ENCODE data around the gene OR8B8.
"Not testable (repeated sequence)": the region's sequence is repeated elsewhere in the genome, so short reads cannot be mapped to it uniquely, and the experiment has no call there.

OR8B8 gene

GRCh38 chr11:124467381-124467927, 22.0 kb upstream of the OR8B8 start:
- DNase-seq (ENCODE audit: extremely low spot score): no peak
- TF ChIP-seq SP1 (IDR thresholded peaks at IDR 0.05) (no peak), ELF4 (IDR thresholded peaks at IDR 0.05) (no peak), CTBP1 (IDR thresholded peaks at IDR 0.05; ENCODE audit: borderline replicate concordance) (no peak), FOXM1 (IDR thresholded peaks at IDR 0.05; ENCODE audit: borderline replicate concordance) (no peak)
- POLR2A ChIA-PET: no interaction called here
- CTCF ChIA-PET: no interaction called here

- no peak for DNase-seq (ENCODE audit: extremely low spot score)
- TF ChIP-seq ELF4 (IDR thresholded peaks at IDR 0.05) (no peak), HDGF (IDR thresholded peaks at IDR 0.05; ENCODE audit: borderline replicate concordance) (no peak), CTBP1 (IDR thresholded peaks at IDR 0.05; ENCODE audit: borderline replicate concordance) (no peak), ZNF384 (IDR thresholded peaks at IDR 0.05) (no peak), BHLHE40 (IDR thresholded peaks at IDR 0.05; ENCODE audit: borderline replicate concordance) (no peak), NFRKB (IDR thresholded peaks at IDR 0.05) (no peak), FOXK2 (IDR thresholded peaks at IDR 0.05) (no peak), ARNT (IDR thresholded peaks at IDR 0.05) (no peak), LEF1 (IDR thresholded peaks at IDR 0.05; ENCODE audit: borderline replicate concordance) (no peak), L3MBTL2 (conservative IDR thresholded peaks at IDR 0.05) (no peak), FOXA1 (IDR thresholded peaks at IDR 0.05) (no peak), FOXM1 (IDR thresholded peaks at IDR 0.05; ENCODE audit: borderline replicate concordance) (no peak), SUZ12 (IDR thresholded peaks at IDR 0.05) (no peak), TARDBP (IDR thresholded peaks at IDR 0.05) (no peak), SP1 (IDR thresholded peaks at IDR 0.05) (no peak), PKNOX1 (IDR thresholded peaks at IDR 0.05) (no peak)
- POLR2A ChIA-PET: no interaction called here
- CTCF ChIA-PET: interaction anchor here (0.6 kb wide), 1 partner anchor 563 kb away, joined by 3 read pairs; no protein-coding TSS in a partner anchor
These were observed 19.9 kb upstream of the OR8B8 start for GRCh38 chr11:124465368-124465767.

GRCh38 chr11:124463990-124464389, 18.5 kb upstream of the OR8B8 start:
- no peak for DNase-seq (ENCODE audit: extremely low spot score)
- no peak for TF ChIP-seq ELF4 (IDR thresholded peaks at IDR 0.05)
- no peak for TF ChIP-seq PKNOX1 (IDR thresholded peaks at IDR 0.05)
- no peak for TF ChIP-seq BHLHE40 (IDR thresholded peaks at IDR 0.05; ENCODE audit: borderline replicate concordance)
- CTCF ChIA-PET: no interaction called here
- POLR2A ChIA-PET: no interaction called here

- DNase-seq (ENCODE audit: extremely low spot score): no peak
- POLR2A ChIA-PET: no interaction called here
- TF ChIP-seq SUZ12 (IDR thresholded peaks at IDR 0.05) (no peak), NFRKB (IDR thresholded peaks at IDR 0.05) (no peak), ARNT (IDR thresholded peaks at IDR 0.05) (no peak), FOXA1 (IDR thresholded peaks at IDR 0.05) (no peak), FOXM1 (IDR thresholded peaks at IDR 0.05; ENCODE audit: borderline replicate concordance) (no peak)
- CTCF ChIA-PET: no interaction called here
These were observed 17.8 kb upstream of the OR8B8 start for GRCh38 chr11:124463324-124463723.

- ChIA-PET POLR2A (no interaction called here), CTCF (interaction anchor here (1.0 kb wide), 1 partner anchor 30 kb away, joined by 3 read pairs; no protein-coding TSS in a partner anchor)
- no peak for TF ChIP-seq HDGF (IDR thresholded peaks at IDR 0.05; ENCODE audit: borderline replicate concordance)
- no peak for TF ChIP-seq ARNT (IDR thresholded peaks at IDR 0.05)
- no peak for TF ChIP-seq BHLHE40 (IDR thresholded peaks at IDR 0.05; ENCODE audit: borderline replicate concordance)
- no peak for TF ChIP-seq ZNF384 (IDR thresholded peaks at IDR 0.05)
- TF ChIP-seq FOXA1 (IDR thresholded peaks at IDR 0.05): no peak
- no peak for TF ChIP-seq L3MBTL2 (conservative IDR thresholded peaks at IDR 0.05)
- TF ChIP-seq ELF4 (IDR thresholded peaks at IDR 0.05): no peak
- no peak for TF ChIP-seq NFRKB (IDR thresholded peaks at IDR 0.05)
- no peak for TF ChIP-seq TARDBP (IDR thresholded peaks at IDR 0.05)
- no peak for TF ChIP-seq LEF1 (IDR thresholded peaks at IDR 0.05; ENCODE audit: borderline replicate concordance)
- TF ChIP-seq PKNOX1 (IDR thresholded peaks at IDR 0.05): no peak
- TF ChIP-seq CTBP1 (IDR thresholded peaks at IDR 0.05; ENCODE audit: borderline replicate concordance): no peak
- TF ChIP-seq SUZ12 (IDR thresholded peaks at IDR 0.05): no peak
- no peak for TF ChIP-seq FOXK2 (IDR thresholded peaks at IDR 0.05)
- TF ChIP-seq SP1 (IDR thresholded peaks at IDR 0.05): no peak
- TF ChIP-seq FOXM1 (IDR thresholded peaks at IDR 0.05; ENCODE audit: borderline replicate concordance): no peak
- DNase-seq (ENCODE audit: extremely low spot score): no peak
These were observed 15.0 kb upstream of the OR8B8 start for GRCh38 chr11:124460459-124460858.

GRCh38 chr11:124459379-124459778, 13.9 kb upstream of the OR8B8 start:
- POLR2A ChIA-PET; CTCF ChIA-PET; DNase-seq (ENCODE audit: extremely low spot score): not testable (repeated sequence)

GRCh38 chr11:124454552-124454951, 9.1 kb upstream of the OR8B8 start:
- CTCF ChIA-PET: no interaction called here
- TF ChIP-seq FOXA1 (IDR thresholded peaks at IDR 0.05): no peak
- no peak for TF ChIP-seq TARDBP (IDR thresholded peaks at IDR 0.05)
- TF ChIP-seq HDGF (IDR thresholded peaks at IDR 0.05; ENCODE audit: borderline replicate concordance): no peak
- TF ChIP-seq L3MBTL2 (conservative IDR thresholded peaks at IDR 0.05): no peak
- no peak for TF ChIP-seq BHLHE40 (IDR thresholded peaks at IDR 0.05; ENCODE audit: borderline replicate concordance)
- no peak for TF ChIP-seq PKNOX1 (IDR thresholded peaks at IDR 0.05)
- no peak for TF ChIP-seq ELF4 (IDR thresholded peaks at IDR 0.05)
- no peak for TF ChIP-seq CTBP1 (IDR thresholded peaks at IDR 0.05; ENCODE audit: borderline replicate concordance)
- TF ChIP-seq ZNF384 (IDR thresholded peaks at IDR 0.05): no peak
- TF ChIP-seq SUZ12 (IDR thresholded peaks at IDR 0.05): no peak
- TF ChIP-seq FOXK2 (IDR thresholded peaks at IDR 0.05): no peak
- no peak for TF ChIP-seq FOXM1 (IDR thresholded peaks at IDR 0.05; ENCODE audit: borderline replicate concordance)
- no peak for TF ChIP-seq LEF1 (IDR thresholded peaks at IDR 0.05; ENCODE audit: borderline replicate concordance)
- TF ChIP-seq NFRKB (IDR thresholded peaks at IDR 0.05): no peak
- TF ChIP-seq SP1 (IDR thresholded peaks at IDR 0.05): no peak
- no peak for DNase-seq (ENCODE audit: extremely low spot score)
- POLR2A ChIA-PET: no interaction called here
